Adrenal gland (tissue), 19 donors: ENCODE results near the gene KRTAP13-3. TPM values are rescaled to one million over a fixed set of nuclear protein-coding genes. Genes with fewer than 3 reads are reported as not detected.

Experiments used
- DNase-seq, 7 donors: peaks; one replicate each; pipeline ENCODE4 v3.0.0-alpha.2; 2019 to 2020
- H3K27ac ChIP-seq, 5 donors: fragments of 200-600 bp; sonication (generic) in 4 of 5; 1 replicate in 3 of 5; 2 replicates in 2 of 5; pipeline versions ENCODE4 v1.5.1 to v1.8.0; 2016 to 2020; ENCODE audit warnings: mild to moderate bottlenecking in 1 of 5
- H3K27me3 ChIP-seq: fragments of 200-600 bp; 2 replicates; pipeline ENCODE4 v1.8.0; 2021
- H3K36me3 ChIP-seq, 2 donors: fragments of 200-600 bp; replicated peaks in 1 of 2; 1 replicate in 1 of 2; 2 replicates in 1 of 2; pipeline versions ENCODE4 v1.5.1 to v1.8.0; 2018 to 2022
- H3K4me1 ChIP-seq, 2 donors: fragments of 200-600 bp; replicated peaks in 1 of 2; 1 replicate in 1 of 2; 2 replicates in 1 of 2; pipeline versions ENCODE4 v1.5.1 to v1.8.0; 2018 to 2021
- H3K4me3 ChIP-seq, 4 donors: fragments of 200-600 bp; sonication (generic) in 3 of 4; one replicate each; pipeline ENCODE4 v1.5.1; 2016 to 2018
- H3K9me3 ChIP-seq, 3 donors: fragments of 200-600 bp; sonication (generic) in 1 of 3; replicated peaks in 1 of 3; 1 replicate in 2 of 3; 2 replicates in 1 of 3; pipeline versions ENCODE4 v1.5.1 to v1.8.0; 2016 to 2021
- CTCF ChIP-seq, 6 experiments: fragments of 450-650 bp in 4 of 6; fragments of 200-600 bp in 2 of 6; sonication (generic) in 1 of 6; IDR thresholded peaks; 1 replicate in 5 of 6; 2 replicates in 1 of 6; pipeline versions ENCODE4 v1.5.1 to v1.8.0; 2016 to 2021; ENCODE audit warnings: antibody characterized with exemption in 6 of 6, mild to moderate bottlenecking in 2 of 6, moderate library complexity in 1 of 6
- POLR2A ChIP-seq, 2 donors: fragments of 450-650 bp; IDR thresholded peaks; one replicate each; pipeline ENCODE4 v1.6.1; 2017; ENCODE audit warnings: antibody characterized with exemption in 2 of 2, mild to moderate bottlenecking in 2 of 2, moderate library complexity in 1 of 2
- WGBS, 4 donors: extraction: QIAGEN DNeasy Blood & Tissue Kit in 2 of 4; methylation state at CpG; one replicate each; pipeline versions ENCODE4 v1.1.5 to v1.1.7; 2013 to 2017; 5-methylcytosine and 5-hydroxymethylcytosine counted together
- intact Hi-C, 2 donors: fragments of 100-400 bp; cut with DNase I; formaldehyde crosslinking; loops; one replicate each; pipeline versions ENCODE4 v1.14.1 to v1.15.0; 2022 to 2023
- long read RNA-seq, 10 donors: library from polyadenylated mRNA in 3 of 10; unstranded in 2 of 10; stranded (forward) in 1 of 10; transcript quantifications; one replicate each; pipeline ENCODE4 v2.0.0 and lab custom pipeline, GENCODE V29; 2021 to 2026
- polyA plus RNA-seq, 3 donors: library from polyadenylated mRNA; stranded (reverse); fragments of 200-250 nt in 2 of 3; fragments of 350-450 nt in 1 of 3; fragmentation: Illumina TruSeq in 1 of 3; extraction: RNeasy Lipid Tissue Mini Kit (QIAGEN cat#74804) in 1 of 3; gene quantifications; one replicate each; pipeline ENCODE4 v1.2.3, GENCODE V29; 2013 to 2014
- total RNA-seq, 9 donors: library from RNA; depleted of rRNA in 4 of 9; stranded (reverse); fragments of >200 nt in 4 of 9; fragments of 120-200 nt in 1 of 9; fragmentation: NEBNext Ultra II Directional in 1 of 9; extraction: Animal tissue kit (Norgen Biotek cat#: 25700) in 1 of 9; gene quantifications; one replicate each; pipeline versions ENCODE4 v1.1.0 to v1.2.4, GENCODE V29; 2013 to 2023
- donor health status: healthy with polysubstance abuse.
- donor health status: Bipolar disorder and iron deficiency.
- donor health status: DM: yes; HTN: yes; CAD: no.
- donor health status: DM: no; HTN: no; CAD: no.
- donor health status: DM: no; HTN: no; CAD: no.
- donor health status: DM: yes; HTN: yes; CAD: no.

KRTAP13-3 gene
- total RNA-seq = not detected
- polyA plus RNA-seq = not detected
- long read RNA-seq, donor 1 = 0 reads
- long read RNA-seq, donor 2 = 0 reads
- long read RNA-seq, donor 3 = 0 reads
- long read RNA-seq, donor 4 = 0 reads
- long read RNA-seq, donor 5 = 0 reads
- long read RNA-seq, donor 6 = 0 reads
- long read RNA-seq, donor 7 = 0 reads
- long read RNA-seq, donor 8 = 0 reads
- long read RNA-seq, donor 9 = 0 reads
- long read RNA-seq, donor 10 = 0 reads

- Histone ChIP-seq H3K4me3 (no peak within 1 kb of the TSS), H3K27ac (no peak within 1 kb of the TSS), H3K36me3 (no peaks in the 10 kb centered on the region), H3K9me3 (no peaks in the 10 kb centered on the region), H3K27me3 (no peaks in the 10 kb centered on the region), H3K4me1 (no peaks in the 10 kb centered on the region)
- WGBS, 4 donors = 67 to 82% (median 78%) methylated on average over 5 of the region's 5 CpGs
- no peak for DNase-seq
- intact Hi-C loops = no loop called here
- TF ChIP-seq CTCF (IDR thresholded peaks at IDR 0.05) (no peak), POLR2A (IDR thresholded peaks at IDR 0.05) (no peak)
These were observed at the start of gene KRTAP13-3 for GRCh38 chr21:30425826-30426225. Gene KRTAP13-3 (minus strand): TSS chr21:30425926. CDS start chr21:30425912, 14 bp downstream.

- H3K36me3 ChIP-seq = no peaks in the 10 kb centered on the region
- no peak overlapping the region for H3K27ac ChIP-seq
- no peak for TF ChIP-seq CTCF (IDR thresholded peaks at IDR 0.05)
- no peak for TF ChIP-seq POLR2A (IDR thresholded peaks at IDR 0.05)
- DNase-seq = no peak
- no peaks in the 10 kb centered on the region for H3K9me3 ChIP-seq
- intact Hi-C loops = no loop called here
- 34 to 57% (median 42%) methylated on average over 6 of the region's 6 CpGs for WGBS, 4 donors
- no peak overlapping the region for H3K4me3 ChIP-seq
- no peaks in the 10 kb centered on the region for H3K4me1 ChIP-seq
- H3K27me3 ChIP-seq = no peaks in the 10 kb centered on the region
These were observed 43.4 kb upstream of the KRTAP13-3 start for GRCh38 chr21:30468900-30469714.

- no peak overlapping the region for H3K4me3 ChIP-seq
- no peaks in the 10 kb centered on the region for H3K27me3 ChIP-seq
- intact Hi-C loops = no loop called here
- H3K27ac ChIP-seq = no peak overlapping the region
- H3K36me3 ChIP-seq = no peaks in the 10 kb centered on the region
- TF ChIP-seq POLR2A (IDR thresholded peaks at IDR 0.05) = no peak
- TF ChIP-seq CTCF (IDR thresholded peaks at IDR 0.05) = peak in 2 of 6 experiments; percentile 9 to 24
- no peak for DNase-seq
- no peaks in the 10 kb centered on the region for H3K9me3 ChIP-seq
- no peaks in the 10 kb centered on the region for H3K4me1 ChIP-seq
- WGBS, 4 donors = 40 to 60% (median 55%) methylated on average over 3 of the region's 3 CpGs
These were observed 38.0 kb upstream of the KRTAP13-3 start for GRCh38 chr21:30463713-30464112.

- H3K9me3 ChIP-seq = no peaks in the 10 kb centered on the region
- H3K4me3 ChIP-seq = no peak overlapping the region
- no peaks in the 10 kb centered on the region for H3K4me1 ChIP-seq
- H3K36me3 ChIP-seq = no peaks in the 10 kb centered on the region
- intact Hi-C loops = no loop called here
- no peak overlapping the region for H3K27ac ChIP-seq
- WGBS, 4 donors = 74 to 90% (median 83%) methylated on average over 3 of the region's 3 CpGs
- DNase-seq = no peak
- H3K27me3 ChIP-seq = no peaks in the 10 kb centered on the region
- TF ChIP-seq CTCF (IDR thresholded peaks at IDR 0.05) (no peak), POLR2A (IDR thresholded peaks at IDR 0.05) (no peak)
These were observed 22.8 kb upstream of the KRTAP13-3 start for GRCh38 chr21:30448514-30448913.
